Vagina (tissue), 2 donors: ENCODE data around the gene ANKUB1. TPM values are rescaled to one million over a fixed set of nuclear protein-coding genes. Genes with fewer than 3 reads are reported as not detected.

Experiments
- DNase-seq, 2 donors: peaks; one replicate each; pipeline ENCODE4 v3.0.0-alpha.2; 2017; ENCODE audit errors: extremely low spot score in 2 of 2
- H3K27ac ChIP-seq: fragments of 200-600 bp; sonication (generic); one replicate; pipeline ENCODE4 v1.5.1; 2019
- H3K27me3 ChIP-seq: fragments of 200-600 bp; sonication (generic); one replicate; pipeline ENCODE4 v1.5.1; 2019
- H3K36me3 ChIP-seq, 2 donors: fragments of 200-600 bp; sonication (generic); one replicate each; pipeline ENCODE4 v1.5.1; 2017 to 2019
- H3K4me1 ChIP-seq: fragments of 200-600 bp; sonication (generic); one replicate; pipeline ENCODE4 v1.5.1; 2019
- H3K4me3 ChIP-seq, 2 donors: fragments of 200-600 bp; sonication (generic); 1 replicate in 1 of 2; 2 replicates in 1 of 2; pipeline ENCODE4 v1.5.1; 2016 to 2019
- H3K9me3 ChIP-seq: fragments of 200-600 bp; sonication (generic); one replicate; pipeline ENCODE4 v1.5.1; 2019
- POLR2A ChIP-seq, 2 donors: fragments of 450-650 bp; IDR thresholded peaks; one replicate each; pipeline ENCODE4 v1.6.1; 2017; ENCODE audit warnings: antibody characterized with exemption in 2 of 2, mild to moderate bottlenecking in 2 of 2, moderate library complexity in 2 of 2
- POLR2AphosphoS5 ChIP-seq, 2 donors: sonication (generic); formaldehyde crosslinking; IDR thresholded peaks; one replicate each; pipeline ENCODE4 v1.9.0; 2017; ENCODE audit warnings: antibody characterized with exemption in 2 of 2, mild to moderate bottlenecking in 2 of 2, low read depth in 1 of 2; ENCODE audit not compliant: insufficient read depth in 1 of 2
- intact Hi-C: fragments of 100-400 bp; cut with DNase I; formaldehyde crosslinking; loops from one replicate; pipeline ENCODE4 v1.15.1; 2023
- total RNA-seq: library from RNA; depleted of rRNA; stranded (reverse); fragments of >200 nt; gene quantifications from one replicate; pipeline ENCODE4 v1.2.3, GENCODE V29; 2016
- TF ChIP-seq, protein P1 (sequence below), 3 experiments: fragments of 450-650 bp in 2 of 3; fragments of 200-600 bp in 1 of 3; sonication (generic) in 1 of 3; IDR thresholded peaks; one replicate each; pipeline ENCODE4 v1.5.1; 2017 to 2019; ENCODE audit warnings: antibody characterized with exemption in 3 of 3, mild to moderate bottlenecking in 2 of 3, moderate library complexity in 2 of 3

ANKUB1 gene
- total RNA-seq, 1 donor from 2014 or later: not detected

DNA sequence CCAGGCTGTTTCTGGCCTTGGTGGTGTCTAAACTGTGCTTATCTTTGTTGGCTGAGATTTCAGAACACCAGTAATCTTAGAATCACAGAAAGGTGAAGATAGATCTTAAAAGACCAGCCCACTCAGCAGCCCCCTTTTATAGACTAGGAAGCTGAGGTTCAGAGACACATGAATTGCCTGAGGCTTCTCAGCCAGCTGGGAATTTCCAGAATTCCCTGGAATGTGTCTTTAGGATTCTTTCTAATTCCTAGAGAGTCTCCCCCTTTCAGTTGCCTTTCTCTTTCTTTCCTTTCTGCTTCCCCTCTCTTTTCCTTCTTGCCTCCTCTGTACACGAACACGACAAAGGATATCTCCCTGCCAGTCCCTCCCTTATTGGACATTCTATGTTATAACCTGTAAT lies 19.5 kb downstream of the ANKUB1 start:
- no peak for DNase-seq
- no peaks in the 10 kb centered on the region for H3K36me3 ChIP-seq
- intact Hi-C loops: loop anchor here (10.0 kb wide), 1 partner anchor 278 kb away; no protein-coding TSS in a partner anchor
- H3K4me3 ChIP-seq: no peak overlapping the region
- no peaks in the 10 kb centered on the region for H3K9me3 ChIP-seq
- H3K27ac ChIP-seq: no peak overlapping the region
- TF ChIP-seq POLR2AphosphoS5 (IDR thresholded peaks at IDR 0.05; ENCODE audit: insufficient read depth in 1 of 2, low read depth in 1 of 2): no peak
- TF ChIP-seq POLR2A (IDR thresholded peaks at IDR 0.05): no peak
- TF ChIP-seq, protein P1, sequence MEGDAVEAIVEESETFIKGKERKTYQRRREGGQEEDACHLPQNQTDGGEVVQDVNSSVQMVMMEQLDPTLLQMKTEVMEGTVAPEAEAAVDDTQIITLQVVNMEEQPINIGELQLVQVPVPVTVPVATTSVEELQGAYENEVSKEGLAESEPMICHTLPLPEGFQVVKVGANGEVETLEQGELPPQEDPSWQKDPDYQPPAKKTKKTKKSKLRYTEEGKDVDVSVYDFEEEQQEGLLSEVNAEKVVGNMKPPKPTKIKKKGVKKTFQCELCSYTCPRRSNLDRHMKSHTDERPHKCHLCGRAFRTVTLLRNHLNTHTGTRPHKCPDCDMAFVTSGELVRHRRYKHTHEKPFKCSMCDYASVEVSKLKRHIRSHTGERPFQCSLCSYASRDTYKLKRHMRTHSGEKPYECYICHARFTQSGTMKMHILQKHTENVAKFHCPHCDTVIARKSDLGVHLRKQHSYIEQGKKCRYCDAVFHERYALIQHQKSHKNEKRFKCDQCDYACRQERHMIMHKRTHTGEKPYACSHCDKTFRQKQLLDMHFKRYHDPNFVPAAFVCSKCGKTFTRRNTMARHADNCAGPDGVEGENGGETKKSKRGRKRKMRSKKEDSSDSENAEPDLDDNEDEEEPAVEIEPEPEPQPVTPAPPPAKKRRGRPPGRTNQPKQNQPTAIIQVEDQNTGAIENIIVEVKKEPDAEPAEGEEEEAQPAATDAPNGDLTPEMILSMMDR (IDR thresholded peaks at IDR 0.05): no peak
- no peaks in the 10 kb centered on the region for H3K4me1 ChIP-seq
- no peaks in the 10 kb centered on the region for H3K27me3 ChIP-seq

DNA sequence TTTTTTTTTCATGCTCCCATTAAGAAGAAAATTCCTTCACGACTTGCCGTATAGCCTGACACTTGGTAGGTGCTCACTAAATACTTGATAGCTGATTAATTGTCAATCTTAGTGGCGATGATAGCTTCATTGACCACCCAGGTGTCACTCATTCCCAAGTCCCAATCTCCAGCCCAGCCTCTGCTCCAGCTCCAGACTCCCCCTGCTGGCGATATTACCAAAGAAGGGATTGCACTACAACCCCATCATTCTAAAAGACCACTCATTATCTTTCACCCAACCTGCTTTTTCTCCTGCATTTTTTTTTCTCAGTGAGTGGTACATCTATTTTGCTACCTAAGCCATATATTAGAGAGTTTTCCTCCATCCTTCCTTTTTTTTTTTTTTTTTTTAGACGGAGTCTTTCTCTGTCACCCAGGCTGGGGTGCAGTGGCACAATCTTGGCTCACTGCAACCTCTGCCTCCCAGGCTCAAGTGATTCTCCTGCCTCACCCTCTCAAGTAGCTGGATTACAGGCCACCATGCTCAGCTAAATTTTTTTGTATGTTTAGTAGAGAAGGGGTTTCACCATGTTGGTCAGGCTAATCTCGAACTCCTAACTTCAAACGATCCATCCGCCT lies 20.6 kb downstream of the ANKUB1 start:
- Histone ChIP-seq H3K4me1 (no peaks in the 10 kb centered on the region), H3K4me3 (no peak overlapping the region), H3K27ac (no peak overlapping the region), H3K36me3 (no peaks in the 10 kb centered on the region), H3K9me3 (no peaks in the 10 kb centered on the region), H3K27me3 (no peaks in the 10 kb centered on the region)
- TF ChIP-seq, protein P1 (IDR thresholded peaks at IDR 0.05): peak; percentile 44 to 66 (median 59)
- no peak for TF ChIP-seq POLR2A (IDR thresholded peaks at IDR 0.05)
- intact Hi-C loops: loop anchor here (10.0 kb wide), 1 partner anchor 277 kb away; no protein-coding TSS in a partner anchor
- DNase-seq: no peak

DNA sequence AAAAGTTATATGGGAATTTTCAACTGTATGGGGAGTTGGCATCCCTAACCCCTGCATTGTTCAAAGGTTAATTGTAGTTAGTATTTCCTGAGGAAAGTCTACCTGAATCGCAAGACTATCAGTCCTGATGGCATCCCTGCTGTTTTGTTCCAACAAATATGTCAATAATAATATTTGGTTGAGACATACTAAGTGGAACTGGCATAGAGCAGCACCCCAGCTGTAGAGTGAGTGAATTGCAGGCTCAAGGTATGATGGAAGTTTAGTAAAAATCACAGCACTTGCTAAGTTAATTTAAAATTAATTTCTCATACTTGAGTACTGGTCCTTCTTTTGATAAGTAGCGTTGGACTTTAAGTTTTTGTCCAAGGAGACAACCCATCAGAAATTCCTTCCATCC lies 22.1 kb downstream of the ANKUB1 start:
- TF ChIP-seq POLR2AphosphoS5 (IDR thresholded peaks at IDR 0.05; ENCODE audit: insufficient read depth in 1 of 2, low read depth in 1 of 2): no peak
- TF ChIP-seq POLR2A (IDR thresholded peaks at IDR 0.05): no peak
- TF ChIP-seq, protein P1 (IDR thresholded peaks at IDR 0.05): no peak
- Histone ChIP-seq H3K36me3 (no peaks in the 10 kb centered on the region), H3K27ac (no peak overlapping the region), H3K4me1 (no peaks in the 10 kb centered on the region), H3K27me3 (no peaks in the 10 kb centered on the region), H3K4me3 (no peak overlapping the region), H3K9me3 (no peaks in the 10 kb centered on the region)
- intact Hi-C loops: loop anchor here (10.0 kb wide), 1 partner anchor 275 kb away; no protein-coding TSS in a partner anchor
- DNase-seq: no peak

DNA sequence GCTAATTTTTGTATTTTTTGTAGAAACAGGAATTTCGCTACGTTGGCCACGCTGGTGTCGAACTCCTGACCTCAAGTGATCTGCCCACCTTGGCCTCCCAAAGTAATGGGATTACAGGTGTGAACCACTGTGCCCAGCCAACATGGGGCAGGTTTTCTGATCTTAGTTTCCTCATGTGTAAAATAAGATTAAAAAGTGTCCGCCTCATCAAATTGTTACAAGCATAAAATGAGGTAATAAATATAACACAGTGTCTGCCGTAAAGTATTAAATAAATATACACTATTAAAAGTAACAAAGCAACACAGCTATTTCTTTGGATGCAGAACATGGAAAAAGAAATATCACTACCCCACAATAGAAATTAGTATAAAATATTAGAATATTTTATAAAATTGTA lies 23.6 kb downstream of the ANKUB1 start:
- Histone ChIP-seq H3K4me1 (no peaks in the 10 kb centered on the region), H3K9me3 (no peaks in the 10 kb centered on the region), H3K4me3 (no peak overlapping the region), H3K36me3 (no peaks in the 10 kb centered on the region), H3K27me3 (no peaks in the 10 kb centered on the region), H3K27ac (no peak overlapping the region)
- DNase-seq: no peak
- TF ChIP-seq POLR2A (IDR thresholded peaks at IDR 0.05): no peak
- TF ChIP-seq, protein P1 (IDR thresholded peaks at IDR 0.05): no peak
- no peak for TF ChIP-seq POLR2AphosphoS5 (IDR thresholded peaks at IDR 0.05; ENCODE audit: insufficient read depth in 1 of 2, low read depth in 1 of 2)
- intact Hi-C loops: no loop called here

DNA sequence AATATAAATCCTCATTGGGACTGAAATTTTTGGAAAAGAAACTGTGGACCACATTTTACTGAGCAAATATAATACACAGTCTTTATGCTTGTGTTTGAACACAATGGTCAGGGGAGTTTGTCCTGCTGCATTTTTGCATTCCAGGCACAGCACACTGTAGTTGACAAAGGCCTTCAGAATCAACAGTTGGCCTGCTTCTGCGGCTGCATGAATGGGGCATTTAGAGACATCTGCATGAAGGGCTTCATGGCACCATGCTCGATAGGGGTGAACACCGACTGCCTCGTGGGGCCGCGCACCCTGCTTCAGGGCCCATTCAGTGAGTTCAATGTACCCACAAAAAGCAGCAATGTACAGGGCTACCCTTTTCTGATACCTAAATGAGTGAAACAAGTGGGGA lies 24.6 kb downstream of the ANKUB1 start:
- DNase-seq: no peak

More for the DNA sequence above, 24.6 kb downstream of the ANKUB1 start:
- Histone ChIP-seq H3K27me3 (no peaks in the 10 kb centered on the region), H3K4me1 (no peaks in the 10 kb centered on the region), H3K9me3 (no peaks in the 10 kb centered on the region), H3K36me3 (no peaks in the 10 kb centered on the region), H3K27ac (no peak overlapping the region), H3K4me3 (no peak overlapping the region)
- no peak for TF ChIP-seq POLR2AphosphoS5 (IDR thresholded peaks at IDR 0.05; ENCODE audit: insufficient read depth in 1 of 2, low read depth in 1 of 2)
- TF ChIP-seq, protein P1 (IDR thresholded peaks at IDR 0.05): no peak
- no peak for TF ChIP-seq POLR2A (IDR thresholded peaks at IDR 0.05)
- intact Hi-C loops: no loop called here
